Stimulated activated CD4-positive, alpha-beta T cell treated with anti-CD3 and anti-CD28 coated beads, Interleukin-12 subunit alpha, Interleukin-12 subunit beta, amount 100 ng/mL, for 24 hours (primary cell): Measurements from ENCODE around the gene ANXA2R.
"Not testable (repeated sequence)": the region's sequence is repeated elsewhere in the genome, so short reads cannot be mapped to it uniquely, and the experiment has no call there.

Experiments used
- DNase-seq, 2 experiments: peaks; one replicate each; pipeline ENCODE4 v3.0.0-alpha.2; 2020; ENCODE audit warnings: low read depth in 2 of 2

Gene ANXA2R

GRCh38 chr5:43040287-43041098 is at the start of gene ANXA2R:
Gene ANXA2R, minus strand, starts transcription at chr5:43040319. Its CDS starts 273 bp downstream, at chr5:43040046.
- peak; percentile 83 to 88 for DNase-seq

- DNase-seq, result not testable (repeated sequence)
Observed at GRCh38 chr5:43086118-43086908, 46.2 kb upstream of the ANXA2R start.

- no peak for DNase-seq
Observed at GRCh38 chr5:43085453-43085852, 45.3 kb upstream of the ANXA2R start.

- not testable (repeated sequence) for DNase-seq
Observed at GRCh38 chr5:43084468-43084867, 44.3 kb upstream of the ANXA2R start.

- not testable (repeated sequence) for DNase-seq
Observed at GRCh38 chr5:43081345-43081744, 41.2 kb upstream of the ANXA2R start.

- DNase-seq, result no peak
Observed at GRCh38 chr5:43078956-43079355, 38.8 kb upstream of the ANXA2R start.

- DNase-seq, result not testable (repeated sequence)
Observed at GRCh38 chr5:43077446-43078191, 37.5 kb upstream of the ANXA2R start.

GRCh38 chr5:43075319-43076293 is 35.5 kb upstream of the ANXA2R start:
- DNase-seq, result no peak

- DNase-seq, result no peak
Observed at GRCh38 chr5:43074987-43075318, 34.8 kb upstream of the ANXA2R start.

GRCh38 chr5:43073597-43074546 is 33.8 kb upstream of the ANXA2R start:
- DNase-seq, result peak in 1 of 2 experiments; percentile 23

GRCh38 chr5:43069401-43069720 is 29.2 kb upstream of the ANXA2R start:
- DNase-seq, result not testable (repeated sequence)

- no peak for DNase-seq
Observed at GRCh38 chr5:43068037-43068436, 27.9 kb upstream of the ANXA2R start.

- peak; percentile 76 to 84 for DNase-seq
Observed at GRCh38 chr5:43066799-43067741, 27.0 kb upstream of the ANXA2R start.

GRCh38 chr5:43065948-43066798 is 26.1 kb upstream of the ANXA2R start:
- peak; percentile 49 for DNase-seq

- no peak for DNase-seq
Observed at GRCh38 chr5:43065387-43065947, 25.3 kb upstream of the ANXA2R start.

GRCh38 chr5:43063721-43064171 is 23.6 kb upstream of the ANXA2R start:
- no peak for DNase-seq

- DNase-seq, result no peak
Observed at GRCh38 chr5:43061352-43062075, 21.4 kb upstream of the ANXA2R start.
